WTC11 (cell line): Measurements from ENCODE around the gene MS4A14. TPM values are rescaled to one million over a fixed set of nuclear protein-coding genes. Genes with fewer than 3 reads are reported as not detected.

Experiments used
- ATAC-seq: fragments of 200-7000 bp; cut with Tn5 transposase; 2 replicates; pipeline ENCODE4 v1.10.0; 2021; ENCODE audit warnings: mild to moderate bottlenecking, moderate library complexity
- CTCF ChIA-PET: fragments of 300-600 bp; sonication (Branson Sonifier 250); formaldehyde crosslinking; loops from one replicate; lab custom pipeline; 2021; ENCODE audit warnings: antibody characterized with exemption; lab: Charles Lee
- POLR2A ChIA-PET: fragments of 350-600 bp; sonication (Branson Sonifier 250); formaldehyde crosslinking; loops from one replicate; lab custom pipeline; 2021; ENCODE audit warnings: antibody characterized with exemption; lab: Charles Lee
- DNase-seq: peaks from one replicate; pipeline ENCODE4 v3.0.0; 2021; ENCODE audit warnings: low spot score
- H3K27ac Mint-ChIP-seq: 2 replicates; pipeline ENCODE4 v1.8.0; 2021; ENCODE audit warnings: mixed read lengths
- H3K27me3 Mint-ChIP-seq: 2 replicates; pipeline ENCODE4 v1.8.0; 2021; ENCODE audit warnings: low read depth, mild to moderate bottlenecking, moderate library complexity, mixed read lengths
- H3K36me3 Mint-ChIP-seq: 2 replicates; pipeline ENCODE4 v1.8.0; 2021; ENCODE audit warnings: mixed read lengths
- H3K4me1 Mint-ChIP-seq: 2 replicates; pipeline ENCODE4 v1.8.0; 2022; ENCODE audit warnings: mixed read lengths
- H3K4me3 Mint-ChIP-seq: 2 replicates; pipeline ENCODE4 v1.8.0; 2021; ENCODE audit warnings: mild to moderate bottlenecking, moderate library complexity, mixed read lengths
- H3K9me3 Mint-ChIP-seq: 2 replicates; pipeline ENCODE4 v1.8.0; 2021; ENCODE audit warnings: mixed read lengths
- CBFB ChIP-seq: sonication (generic); formaldehyde crosslinking; IDR thresholded peaks from 2 replicates; pipeline ENCODE4 v1.8.1; 2022; ENCODE audit warnings: mild to moderate bottlenecking, low read depth, missing genetic modification reagents
- CREM ChIP-seq: sonication (generic); formaldehyde crosslinking; IDR thresholded peaks from 2 replicates; pipeline ENCODE4 v1.8.1; 2022; ENCODE audit warnings: mild to moderate bottlenecking, missing genetic modification reagents, moderate library complexity
- ETV6 ChIP-seq: sonication (generic); formaldehyde crosslinking; IDR thresholded peaks from 2 replicates; pipeline ENCODE4 v1.8.1; 2022; ENCODE audit warnings: mild to moderate bottlenecking, missing genetic modification reagents
- FOXJ3 ChIP-seq: sonication (generic); formaldehyde crosslinking; IDR thresholded peaks from 2 replicates; pipeline ENCODE4 v1.9.0; 2021; ENCODE audit warnings: missing genetic modification reagents, mild to moderate bottlenecking, borderline replicate concordance
- GABPB1 ChIP-seq: sonication (generic); formaldehyde crosslinking; IDR thresholded peaks from 2 replicates; pipeline ENCODE4 v1.8.1; 2023; ENCODE audit warnings: mild to moderate bottlenecking, missing genetic modification reagents
- GRHL2 ChIP-seq: fragments of 250-450 bp; sonication (Bioruptor Pico); IDR thresholded peaks from 2 replicates; pipeline ENCODE4 v1.8.0; 2022; ENCODE audit warnings: mild to moderate bottlenecking, moderate library complexity; ENCODE audit not compliant: insufficient replicate concordance, severe bottlenecking
- JUN ChIP-seq: sonication (generic); formaldehyde crosslinking; IDR thresholded peaks from 2 replicates; pipeline ENCODE4 v1.8.0; 2023; ENCODE audit warnings: mild to moderate bottlenecking, missing genetic modification reagents
- MXD4 ChIP-seq: fragments of 250-450 bp; sonication (Bioruptor Pico); IDR thresholded peaks from 2 replicates; pipeline ENCODE4 v1.8.0; 2021; ENCODE audit warnings: mild to moderate bottlenecking, moderate library complexity, borderline replicate concordance
- NFATC4 ChIP-seq: fragments of 250-450 bp; sonication (Bioruptor Pico); IDR thresholded peaks from 2 replicates; pipeline ENCODE4 v1.9.0; 2021; ENCODE audit warnings: mild to moderate bottlenecking
- NFE2L1 ChIP-seq: sonication (generic); formaldehyde crosslinking; IDR thresholded peaks from 2 replicates; pipeline ENCODE4 v1.8.1; 2023; ENCODE audit warnings: missing genetic modification reagents
- NR3C1 ChIP-seq: sonication (generic); formaldehyde crosslinking; conservative IDR thresholded peaks from 2 replicates; pipeline ENCODE4 v1.8.1; 2023; ENCODE audit warnings: low read depth, mild to moderate bottlenecking, missing genetic modification reagents
- PRRX2 ChIP-seq: fragments of 250-450 bp; sonication (Bioruptor Pico); IDR thresholded peaks from 2 replicates; pipeline ENCODE4 v1.8.0; 2021; ENCODE audit warnings: mild to moderate bottlenecking
- RORB ChIP-seq: fragments of 250-450 bp; sonication (Bioruptor Pico); IDR thresholded peaks from 2 replicates; pipeline ENCODE4 v1.9.0; 2021; ENCODE audit warnings: mild to moderate bottlenecking
- SMAD3 ChIP-seq: sonication (generic); formaldehyde crosslinking; IDR thresholded peaks from 2 replicates; pipeline ENCODE4 v1.8.0; 2022; ENCODE audit warnings: missing genetic modification reagents, mild to moderate bottlenecking, borderline replicate concordance
- SMAD4 ChIP-seq: sonication (generic); formaldehyde crosslinking; IDR thresholded peaks from 2 replicates; pipeline ENCODE4 v1.8.0; 2022; ENCODE audit warnings: mild to moderate bottlenecking, missing genetic modification reagents
- SOX15 ChIP-seq: fragments of 250-450 bp; sonication (Bioruptor Pico); IDR thresholded peaks from 2 replicates; pipeline ENCODE4 v1.9.0; 2021; ENCODE audit warnings: mild to moderate bottlenecking
- TEAD1 ChIP-seq: sonication (generic); formaldehyde crosslinking; IDR thresholded peaks from 2 replicates; pipeline ENCODE4 v1.8.0; 2022; ENCODE audit warnings: mild to moderate bottlenecking, missing genetic modification reagents
- ZNF121 ChIP-seq: sonication (generic); formaldehyde crosslinking; IDR thresholded peaks from 2 replicates; pipeline ENCODE4 v1.8.0; 2023; ENCODE audit warnings: missing genetic modification reagents
- ZNF138 ChIP-seq: sonication (generic); formaldehyde crosslinking; conservative IDR thresholded peaks from 2 replicates; pipeline ENCODE4 v1.8.1; 2022; ENCODE audit warnings: mild to moderate bottlenecking, moderate library complexity, missing genetic modification reagents
- ZNF219 ChIP-seq: sonication (generic); formaldehyde crosslinking; IDR thresholded peaks from 2 replicates; pipeline ENCODE4 v1.8.0; 2023; ENCODE audit warnings: missing genetic modification reagents, mild to moderate bottlenecking, borderline replicate concordance
- ZNF416 ChIP-seq: fragments of 250-450 bp; sonication (Bioruptor Pico); IDR thresholded peaks from 2 replicates; pipeline ENCODE4 v1.9.0; 2021; ENCODE audit warnings: mild to moderate bottlenecking, inconsistent platforms
- total RNA-seq: library from RNA; stranded (reverse); gene quantifications from 3 replicates; pipeline ENCODE4 v1.2.3, GENCODE V29; 2021
- TF ChIP-seq, protein P1 (sequence below): sonication (generic); formaldehyde crosslinking; IDR thresholded peaks from 2 replicates; pipeline ENCODE4 v1.8.1; 2023; ENCODE audit warnings: mild to moderate bottlenecking, missing genetic modification reagents, moderate library complexity
- TF ChIP-seq, protein P2 (sequence below): sonication (generic); formaldehyde crosslinking; IDR thresholded peaks from 2 replicates; pipeline ENCODE4 v1.8.1; 2022; ENCODE audit warnings: mild to moderate bottlenecking, moderate library complexity, missing genetic modification reagents
- TF ChIP-seq, protein P3 (sequence below): sonication (generic); formaldehyde crosslinking; conservative IDR thresholded peaks from 2 replicates; pipeline ENCODE4 v1.8.1; 2022; ENCODE audit warnings: mild to moderate bottlenecking, missing genetic modification reagents
- TF ChIP-seq, protein P4 (sequence below): sonication (generic); formaldehyde crosslinking; IDR thresholded peaks from 2 replicates; pipeline ENCODE4 v1.8.1; 2023; ENCODE audit warnings: mild to moderate bottlenecking, moderate library complexity, missing genetic modification reagents
- TF ChIP-seq, protein P5 (sequence below): sonication (generic); formaldehyde crosslinking; IDR thresholded peaks from 2 replicates; pipeline ENCODE4 v1.8.0; 2022; ENCODE audit warnings: missing genetic modification reagents

The MS4A14 gene
- total RNA-seq, 1 experiment from 2014 or later = not detected

DNA sequence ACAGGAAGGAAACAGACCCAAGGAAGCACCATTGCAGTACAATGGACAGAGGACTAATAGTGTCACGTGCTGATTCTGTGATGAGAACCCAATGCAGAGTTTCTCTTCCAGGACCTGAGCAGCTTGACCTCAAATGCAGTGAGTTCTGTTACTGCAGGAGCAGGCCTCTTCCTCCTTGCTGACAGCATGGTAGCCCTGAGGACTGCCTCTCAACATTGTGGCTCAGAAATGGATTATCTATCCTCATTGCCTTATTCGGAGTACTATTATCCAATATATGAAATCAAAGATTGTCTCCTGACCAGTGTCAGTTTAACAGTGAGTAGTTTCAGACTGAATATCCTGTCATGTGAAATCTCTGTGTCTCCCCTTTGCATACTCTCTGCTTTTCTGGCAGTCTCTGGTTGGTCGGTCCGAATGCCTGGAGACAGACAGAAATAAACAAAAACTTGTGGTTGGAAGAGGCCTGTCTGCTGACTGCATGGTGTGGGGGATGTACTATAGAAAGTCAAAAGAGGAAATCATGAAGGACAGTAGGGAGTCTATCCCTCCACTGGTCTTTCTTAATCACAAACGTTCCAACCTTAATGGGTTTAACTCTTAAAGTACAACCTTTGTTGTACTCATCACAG lies 6.9 kb upstream of the MS4A14 start:
- no peak for TF ChIP-seq SOX15 (CRISPR knock-in tag)
- TF ChIP-seq CREM (CRISPR knock-in tag) = no peak
- TF ChIP-seq, protein P1, sequence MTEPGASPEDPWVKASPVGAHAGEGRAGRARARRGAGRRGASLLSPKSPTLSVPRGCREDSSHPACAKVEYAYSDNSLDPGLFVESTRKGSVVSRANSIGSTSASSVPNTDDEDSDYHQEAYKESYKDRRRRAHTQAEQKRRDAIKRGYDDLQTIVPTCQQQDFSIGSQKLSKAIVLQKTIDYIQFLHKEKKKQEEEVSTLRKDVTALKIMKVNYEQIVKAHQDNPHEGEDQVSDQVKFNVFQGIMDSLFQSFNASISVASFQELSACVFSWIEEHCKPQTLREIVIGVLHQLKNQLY (CRISPR knock-in tag) = no peak
- TF ChIP-seq, protein P2, sequence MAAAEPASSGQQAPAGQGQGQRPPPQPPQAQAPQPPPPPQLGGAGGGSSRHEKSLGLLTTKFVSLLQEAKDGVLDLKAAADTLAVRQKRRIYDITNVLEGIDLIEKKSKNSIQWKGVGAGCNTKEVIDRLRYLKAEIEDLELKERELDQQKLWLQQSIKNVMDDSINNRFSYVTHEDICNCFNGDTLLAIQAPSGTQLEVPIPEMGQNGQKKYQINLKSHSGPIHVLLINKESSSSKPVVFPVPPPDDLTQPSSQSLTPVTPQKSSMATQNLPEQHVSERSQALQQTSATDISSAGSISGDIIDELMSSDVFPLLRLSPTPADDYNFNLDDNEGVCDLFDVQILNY (CRISPR knock-in tag) = no peak
- no peak for TF ChIP-seq ZNF138 (CRISPR knock-in tag)
- TF ChIP-seq ZNF121 (CRISPR knock-in tag) = no peak
- TF ChIP-seq, protein P3, sequence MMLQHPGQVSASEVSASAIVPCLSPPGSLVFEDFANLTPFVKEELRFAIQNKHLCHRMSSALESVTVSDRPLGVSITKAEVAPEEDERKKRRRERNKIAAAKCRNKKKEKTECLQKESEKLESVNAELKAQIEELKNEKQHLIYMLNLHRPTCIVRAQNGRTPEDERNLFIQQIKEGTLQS (CRISPR knock-in tag) = no peak
- TF ChIP-seq MXD4 (CRISPR knock-in tag) = no peak
- TF ChIP-seq NFATC4 (CRISPR knock-in tag) = no peak
- no peak for TF ChIP-seq ZNF416 (CRISPR knock-in tag)
- TF ChIP-seq TEAD1 = no peak
- no peak for TF ChIP-seq ETV6 (CRISPR knock-in tag)
- TF ChIP-seq ZNF219 (CRISPR knock-in tag) = no peak
- no peak for TF ChIP-seq JUN (CRISPR knock-in tag)
- TF ChIP-seq, protein P4, sequence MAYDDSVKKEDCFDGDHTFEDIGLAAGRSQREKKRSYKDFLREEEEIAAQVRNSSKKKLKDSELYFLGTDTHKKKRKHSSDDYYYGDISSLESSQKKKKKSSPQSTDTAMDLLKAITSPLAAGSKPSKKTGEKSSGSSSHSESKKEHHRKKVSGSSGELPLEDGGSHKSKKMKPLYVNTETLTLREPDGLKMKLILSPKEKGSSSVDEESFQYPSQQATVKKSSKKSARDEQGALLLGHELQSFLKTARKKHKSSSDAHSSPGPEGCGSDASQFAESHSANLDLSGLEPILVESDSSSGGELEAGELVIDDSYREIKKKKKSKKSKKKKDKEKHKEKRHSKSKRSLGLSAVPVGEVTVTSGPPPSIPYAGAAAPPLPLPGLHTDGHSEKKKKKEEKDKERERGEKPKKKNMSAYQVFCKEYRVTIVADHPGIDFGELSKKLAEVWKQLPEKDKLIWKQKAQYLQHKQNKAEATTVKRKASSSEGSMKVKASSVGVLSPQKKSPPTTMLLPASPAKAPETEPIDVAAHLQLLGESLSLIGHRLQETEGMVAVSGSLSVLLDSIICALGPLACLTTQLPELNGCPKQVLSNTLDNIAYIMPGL (CRISPR knock-in tag) = no peak
- TF ChIP-seq SMAD4 (CRISPR knock-in tag) = no peak
- TF ChIP-seq PRRX2 = no peak
- Mint-ChIP-seq H3K36me3 (no peaks in the 10 kb centered on the region), H3K27me3 (no peaks in the 10 kb centered on the region), H3K4me1 (peaks cover 8% of the 10 kb centered on the region), H3K9me3 (peaks cover 5% of the 10 kb centered on the region; the same call in 1 of the 2 replicates), H3K27ac (no peak overlapping the region), H3K4me3 (no peak overlapping the region)
- ChIA-PET POLR2A (no interaction called here), CTCF (no interaction called here)
- DNase-seq = no peak
- no peak for ATAC-seq

DNA sequence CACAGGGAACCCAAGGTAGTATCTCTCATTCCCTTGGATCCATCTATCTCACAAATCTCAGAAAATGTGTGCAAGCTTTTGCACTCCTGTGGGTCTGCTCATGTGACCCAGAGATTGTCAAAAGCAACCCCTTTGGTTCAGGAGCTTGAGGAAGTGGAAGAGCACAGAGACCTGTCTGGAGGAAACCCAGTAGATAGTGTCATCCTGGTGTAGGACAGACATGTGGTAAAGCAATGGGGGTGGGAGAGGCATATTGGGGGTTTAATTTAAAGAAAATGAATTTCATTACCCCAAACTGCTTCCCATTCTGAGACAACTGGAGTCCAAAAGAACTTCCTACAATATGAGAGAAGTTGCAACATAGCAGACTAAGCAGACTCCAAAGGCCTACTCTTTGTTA lies 5.8 kb upstream of the MS4A14 start:
- CTCF ChIA-PET = no interaction called here
- Mint-ChIP-seq H3K36me3 (no peaks in the 10 kb centered on the region), H3K9me3 (peaks cover 5% of the 10 kb centered on the region; the same call in 1 of the 2 replicates), H3K4me1 (peaks cover 8% of the 10 kb centered on the region), H3K27me3 (no peaks in the 10 kb centered on the region), H3K4me3 (no peak overlapping the region), H3K27ac (no peak overlapping the region)
- POLR2A ChIA-PET = no interaction called here
- no peak for ATAC-seq
- no peak for DNase-seq
- no peak for TF ChIP-seq NFE2L1 (CRISPR knock-in tag)
- no peak for TF ChIP-seq SMAD3 (CRISPR knock-in tag)
- TF ChIP-seq, protein P5, sequence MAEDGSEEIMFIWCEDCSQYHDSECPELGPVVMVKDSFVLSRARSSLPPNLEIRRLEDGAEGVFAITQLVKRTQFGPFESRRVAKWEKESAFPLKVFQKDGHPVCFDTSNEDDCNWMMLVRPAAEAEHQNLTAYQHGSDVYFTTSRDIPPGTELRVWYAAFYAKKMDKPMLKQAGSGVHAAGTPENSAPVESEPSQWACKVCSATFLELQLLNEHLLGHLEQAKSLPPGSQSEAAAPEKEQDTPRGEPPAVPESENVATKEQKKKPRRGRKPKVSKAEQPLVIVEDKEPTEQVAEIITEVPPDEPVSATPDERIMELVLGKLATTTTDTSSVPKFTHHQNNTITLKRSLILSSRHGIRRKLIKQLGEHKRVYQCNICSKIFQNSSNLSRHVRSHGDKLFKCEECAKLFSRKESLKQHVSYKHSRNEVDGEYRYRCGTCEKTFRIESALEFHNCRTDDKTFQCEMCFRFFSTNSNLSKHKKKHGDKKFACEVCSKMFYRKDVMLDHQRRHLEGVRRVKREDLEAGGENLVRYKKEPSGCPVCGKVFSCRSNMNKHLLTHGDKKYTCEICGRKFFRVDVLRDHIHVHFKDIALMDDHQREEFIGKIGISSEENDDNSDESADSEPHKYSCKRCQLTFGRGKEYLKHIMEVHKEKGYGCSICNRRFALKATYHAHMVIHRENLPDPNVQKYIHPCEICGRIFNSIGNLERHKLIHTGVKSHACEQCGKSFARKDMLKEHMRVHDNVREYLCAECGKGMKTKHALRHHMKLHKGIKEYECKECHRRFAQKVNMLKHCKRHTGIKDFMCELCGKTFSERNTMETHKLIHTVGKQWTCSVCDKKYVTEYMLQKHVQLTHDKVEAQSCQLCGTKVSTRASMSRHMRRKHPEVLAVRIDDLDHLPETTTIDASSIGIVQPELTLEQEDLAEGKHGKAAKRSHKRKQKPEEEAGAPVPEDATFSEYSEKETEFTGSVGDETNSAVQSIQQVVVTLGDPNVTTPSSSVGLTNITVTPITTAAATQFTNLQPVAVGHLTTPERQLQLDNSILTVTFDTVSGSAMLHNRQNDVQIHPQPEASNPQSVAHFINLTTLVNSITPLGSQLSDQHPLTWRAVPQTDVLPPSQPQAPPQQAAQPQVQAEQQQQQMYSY (CRISPR knock-in tag) = no peak
- no peak for TF ChIP-seq FOXJ3 (CRISPR knock-in tag)
- no peak for TF ChIP-seq GABPB1 (CRISPR knock-in tag)
- TF ChIP-seq, protein P2 (CRISPR knock-in tag) = no peak
- no peak for TF ChIP-seq NR3C1 (CRISPR knock-in tag)
- TF ChIP-seq ETV6 (CRISPR knock-in tag) = no peak
- no peak for TF ChIP-seq CBFB (CRISPR knock-in tag)
- TF ChIP-seq, protein P3 (CRISPR knock-in tag) = no peak
- TF ChIP-seq, protein P4 (CRISPR knock-in tag) = no peak
- TF ChIP-seq NFATC4 (CRISPR knock-in tag) = no peak
- no peak for TF ChIP-seq GRHL2 (CRISPR knock-in tag)
- TF ChIP-seq RORB (CRISPR knock-in tag) = no peak
